GM12878 (cell line): ENCODE measurements around the gene SYCP2. TPM values are rescaled to one million over a fixed set of nuclear protein-coding genes. Genes with fewer than 3 reads are reported as not detected.

ENCODE experiments used
- ATAC-seq: fragments of 200-7000 bp; cut with Tn5 transposase; 3 replicates; pipeline ENCODE4 v1.9.1; 2020; ENCODE audit warnings: mild to moderate bottlenecking, moderate library complexity
- BruUV-seq: library from RNA; stranded (reverse); fragments of 400-500 nt; replicated peaks from 2 replicates; lab custom pipeline; 2021; lab: Mats Ljungman, UMichigan
- CTCF ChIA-PET: fragments of 300-600 bp; sonication (Branson Sonifier 250); formaldehyde crosslinking; extraction: SDS; loops from one replicate; lab custom pipeline; 2021; ENCODE audit warnings: inconsistent platforms; lab: Yijun Ruan, JAX
- POLR2A ChIA-PET: fragments of 350-600 bp; formaldehyde crosslinking; extraction: SDS; loops from one replicate; lab custom pipeline; 2021; ENCODE audit warnings: inconsistent platforms; lab: Charles Lee
- RAD21 ChIA-PET: fragments of 300-600 bp; sonication (Branson Sonifier 250); formaldehyde crosslinking; loops from one replicate; lab custom pipeline; 2023; ENCODE audit warnings: antibody characterized with exemption; ENCODE audit not compliant: unreplicated experiment; lab: Charles Lee
- SMC1A ChIA-PET: fragments of 300-600 bp; sonication (Branson Sonifier 250); formaldehyde crosslinking; loops from one replicate; lab custom pipeline; 2023; ENCODE audit not compliant: unreplicated experiment, uncharacterized antibody; lab: Charles Lee
- DNase-seq: peaks from one replicate; pipeline ENCODE4 v3.0.0-alpha.2; 2011; ENCODE audit warnings: low read depth, low spot score
- FAIRE-seq: peaks from 3 replicates; lab custom pipeline; 2011; peaks lifted over from hg19 to GRCh38; lab: Jason Lieb, UNC
- H2AFZ ChIP-seq: 2 replicates; pipeline ENCODE4 v1.6.0; 2011; ENCODE audit warnings: low read depth, low read length, control low read depth; ENCODE audit not compliant: control insufficient read depth
- H3K27ac ChIP-seq: 2 replicates; pipeline ENCODE4 v1.5.1; 2011; ENCODE audit warnings: control low read depth; ENCODE audit not compliant: control insufficient read depth, insufficient read depth
- H3K27me3 ChIP-seq, 2 experiments: replicated peaks in 1 of 2; 2 replicates each; pipeline versions ENCODE4 v1.6.0 to v1.6.1; 2011; ENCODE audit warnings: low read length in 1 of 2; ENCODE audit not compliant: control insufficient read depth in 2 of 2, insufficient read depth in 2 of 2
- H3K36me3 ChIP-seq, 2 experiments: 2 replicates each; pipeline ENCODE4 v1.5.1; 2011; ENCODE audit warnings: low read length in 1 of 2; ENCODE audit not compliant: control insufficient read depth in 2 of 2, insufficient read depth in 2 of 2
- H3K4me1 ChIP-seq: 2 replicates; pipeline ENCODE4 v1.6.1; 2011; ENCODE audit warnings: mild to moderate bottlenecking, low read length, moderate library complexity, mixed read lengths; ENCODE audit not compliant: control insufficient read depth, insufficient read depth
- H3K4me2 ChIP-seq: 2 replicates; pipeline ENCODE4 v1.6.0; 2011; ENCODE audit warnings: control low read depth; ENCODE audit not compliant: control insufficient read depth, insufficient read depth
- H3K4me3 ChIP-seq: fragments of 200-600 bp; sonication (generic); 2 replicates; pipeline ENCODE4 v1.5.1; 2016
- H3K79me2 ChIP-seq: 2 replicates; pipeline ENCODE4 v1.6.0; 2011; ENCODE audit warnings: low read length; ENCODE audit not compliant: control insufficient read depth, insufficient read depth
- H3K9ac ChIP-seq: 2 replicates; pipeline ENCODE4 v1.8.0; 2011; ENCODE audit warnings: low read length, control low read depth, mixed read lengths; ENCODE audit not compliant: control insufficient read depth, insufficient read depth
- H3K9me3 ChIP-seq: replicated peaks from 3 replicates; pipeline ENCODE4 v1.5.1; 2011; ENCODE audit warnings: mild to moderate bottlenecking, low read length; ENCODE audit not compliant: control insufficient read depth, insufficient read depth
- H4K20me1 ChIP-seq: 2 replicates; pipeline ENCODE4 v1.6.0; 2011; ENCODE audit not compliant: control insufficient read depth, insufficient read depth
- BHLHE40 ChIP-seq, 2 experiments: fragments of 450-650 bp in 1 of 2; IDR thresholded peaks; 2 replicates each; pipeline ENCODE4 v1.6.1; 2011 to 2017; ENCODE audit warnings: low read depth in 2 of 2, borderline replicate concordance in 1 of 2, improper control_type of control experiment in 1 of 2, low read length in 1 of 2, mild to moderate bottlenecking in 1 of 2
- CHD4 ChIP-seq: fragments of 200-600 bp; sonication (generic); IDR thresholded peaks from 2 replicates; pipeline ENCODE4 v1.6.1; 2016; ENCODE audit warnings: mild to moderate bottlenecking
- GABPA ChIP-seq: IDR thresholded peaks from 2 replicates; pipeline ENCODE4 v1.6.1; 2014; ENCODE audit warnings: antibody characterized with exemption, low read depth, mild to moderate bottlenecking, inconsistent platforms
- HDAC2 ChIP-seq: fragments of 200-600 bp; sonication (generic); IDR thresholded peaks from 2 replicates; pipeline ENCODE4 v1.6.1; 2017
- MTA2 ChIP-seq: fragments of 450-650 bp; IDR thresholded peaks from 2 replicates; pipeline ENCODE4 v1.6.1; 2016; ENCODE audit warnings: low read depth, mild to moderate bottlenecking, moderate library complexity
- RCOR1 ChIP-seq: conservative IDR thresholded peaks from 2 replicates; pipeline ENCODE4 v1.6.1; 2012; ENCODE audit warnings: low read depth, low read length, improper control_type of control experiment
- SRF ChIP-seq, 2 experiments: IDR thresholded peaks; 2 replicates each; pipeline ENCODE4 v1.6.1; 2011; ENCODE audit warnings: low read depth in 2 of 2, low read length in 2 of 2, mild to moderate bottlenecking in 1 of 2, moderate library complexity in 1 of 2
- TARDBP ChIP-seq: IDR thresholded peaks from 2 replicates; pipeline ENCODE4 v1.6.1; 2016; ENCODE audit warnings: borderline replicate concordance
- ZNF217 ChIP-seq: fragments of 450-650 bp; IDR thresholded peaks from 2 replicates; pipeline ENCODE4 v1.6.1; 2017; ENCODE audit warnings: antibody characterized with exemption, mild to moderate bottlenecking
- WGBS: methylation state at CpG from one replicate; pipeline ENCODE4 v1.1.6; 2016; ENCODE audit warnings: low lambda C conversion rate; ENCODE audit not compliant: insufficient replicate concordance, insufficient coverage; ENCODE audit errors: missing lambda C conversion rate; 5-methylcytosine and 5-hydroxymethylcytosine counted together
- in situ Hi-C: fragments of 300-500 bp; cut with MboI; formaldehyde crosslinking; loops from 9 replicates; pipeline ENCODE4 v1.14.3; 2018; ENCODE audit warnings: mixed read lengths
- intact Hi-C: fragments of 100-400 bp; cut with micrococcal nuclease; formaldehyde crosslinking; loops from one replicate; pipeline ENCODE4 v1.14.2; 2022; ENCODE audit not compliant: unreplicated experiment
- polyA plus RNA-seq, 11 experiments: library from polyadenylated mRNA; depleted of rRNA in 4 of 11; unstranded in 6 of 11; stranded (reverse) in 5 of 11; fragments of >200 nt; fragmentation: Nextera tagmentation in 4 of 11; fragmentation: Illumina TruSeq in 1 of 11; extraction: Ambion mirVana in 4 of 11; extraction: Trizol in 1 of 11; gene quantifications; 1 replicate in 1 of 11; 2 replicates in 10 of 11; pipeline versions ENCODE4 v1.2.1 to v1.2.3, GENCODE V29; 2011 to 2016; ENCODE audit warnings: inconsistent platforms in 2 of 11, missing spikeins in 2 of 11, low read depth in 1 of 11
- total RNA-seq, 4 experiments: library from RNA; depleted of rRNA in 3 of 4; stranded (reverse); fragments of >200 nt in 3 of 4; fragmentation: Illumina TruSeq in 1 of 4; extraction: Trizol in 1 of 4; gene quantifications; 2 replicates each; pipeline versions ENCODE4 v1.2.1 to v1.2.3, GENCODE V29; 2013 to 2021
- TF ChIP-seq, protein P1 (sequence below): fragments of 450-650 bp; formaldehyde crosslinking; IDR thresholded peaks from 2 replicates; pipeline ENCODE4 v1.4.0; 2020; ENCODE audit warnings: mild to moderate bottlenecking, moderate library complexity
- TF ChIP-seq, protein P2 (sequence below): IDR thresholded peaks from 2 replicates; pipeline ENCODE4 v1.6.1; 2012; ENCODE audit warnings: low read depth, low read length, improper control_type of control experiment
- TF ChIP-seq, protein P3 (sequence below): IDR thresholded peaks from 2 replicates; pipeline ENCODE4 v1.6.1; 2012; ENCODE audit warnings: mild to moderate bottlenecking, low read depth, low read length
- TF ChIP-seq, protein P4 (sequence below): fragments of 450-650 bp; IDR thresholded peaks from 2 replicates; pipeline ENCODE4 v1.6.1; 2014; ENCODE audit warnings: mild to moderate bottlenecking

Gene SYCP2
- total and polyA plus RNA-seq, 10 of the 15 experiments (the other 5 are each of a cell fraction or from before 2014, with no cell fraction given), result 0.01 to 0.18 (median 0.09) TPM; not detected in 2

DNA sequence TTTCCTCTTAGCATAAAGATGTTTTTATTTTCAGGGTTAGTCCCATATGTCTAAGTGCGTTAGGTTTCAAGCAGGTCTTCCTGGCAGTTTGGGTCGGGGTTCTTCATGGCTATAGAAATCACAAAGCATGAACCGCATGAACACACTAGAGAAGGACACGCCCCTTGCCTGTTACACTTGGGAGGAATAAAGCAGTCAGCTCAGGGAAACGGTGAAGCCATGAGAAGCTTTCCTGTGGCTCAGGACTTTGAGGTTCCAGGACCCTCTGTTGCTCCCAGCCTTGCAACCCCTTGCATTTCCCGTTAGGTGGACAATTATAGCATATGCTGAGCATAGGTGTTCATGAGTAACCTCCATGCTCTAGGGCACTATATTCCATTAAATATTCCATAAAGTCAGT, 96.7 kb downstream of the SYCP2 start:
- Histone ChIP-seq H3K36me3 (no peaks in the 10 kb centered on the region), H3K27me3 (no peaks in the 10 kb centered on the region; a peak in 1 of 4 replicates), H2AFZ (no peak overlapping the region), H3K79me2 (no peaks in the 10 kb centered on the region), H3K4me2 (no peak overlapping the region), H3K4me3 (no peak overlapping the region), H3K4me1 (peaks cover 9% of the 10 kb centered on the region; the same call in 1 of the 2 replicates), H3K9ac (no peak overlapping the region), H4K20me1 (no peaks in the 10 kb centered on the region), H3K27ac (no peak overlapping the region), H3K9me3 (no peaks in the 10 kb centered on the region)
- no TSS peak for BruUV-seq
- ChIA-PET SMC1A (interaction anchor here (1.0 to 6.6 kb wide), 2 partner anchors 11 to 13 kb away, joined by 3 to 56 read pairs; no protein-coding TSS in a partner anchor), POLR2A (no interaction called here), RAD21 (interaction anchor here (1.2 to 1.4 kb wide), 2 partner anchors 13 to 53 kb away, joined by 4 to 6 read pairs; no protein-coding TSS in a partner anchor), CTCF (interaction anchor here (0.6 to 10.5 kb wide), 5 partner anchors 13 to 327 kb away, joined by 3 to 70 read pairs (median 4); no protein-coding TSS in a partner anchor)
- DNase-seq (no peak), FAIRE-seq (no peak), ATAC-seq (no peak)
- in situ Hi-C loops (no loop called here), intact Hi-C loops (no loop called here)
- 49% methylated on average over 6 of the region's 6 CpGs for WGBS
- TF ChIP-seq SRF (IDR thresholded peaks at IDR 0.05; ENCODE audit: low read depth in 2 of 2, low read length in 2 of 2) (no peak), HDAC2 (no peak), BHLHE40 (IDR thresholded peaks at IDR 0.05; ENCODE audit: borderline replicate concordance in 1 of 2, low read depth in 2 of 2, low read length in 1 of 2) (no peak), GABPA (no peak), ZNF217 (no peak), CHD4 (no peak), RCOR1 (no peak), MTA2 (no peak), TARDBP (no peak)
- TF ChIP-seq, protein P1, sequence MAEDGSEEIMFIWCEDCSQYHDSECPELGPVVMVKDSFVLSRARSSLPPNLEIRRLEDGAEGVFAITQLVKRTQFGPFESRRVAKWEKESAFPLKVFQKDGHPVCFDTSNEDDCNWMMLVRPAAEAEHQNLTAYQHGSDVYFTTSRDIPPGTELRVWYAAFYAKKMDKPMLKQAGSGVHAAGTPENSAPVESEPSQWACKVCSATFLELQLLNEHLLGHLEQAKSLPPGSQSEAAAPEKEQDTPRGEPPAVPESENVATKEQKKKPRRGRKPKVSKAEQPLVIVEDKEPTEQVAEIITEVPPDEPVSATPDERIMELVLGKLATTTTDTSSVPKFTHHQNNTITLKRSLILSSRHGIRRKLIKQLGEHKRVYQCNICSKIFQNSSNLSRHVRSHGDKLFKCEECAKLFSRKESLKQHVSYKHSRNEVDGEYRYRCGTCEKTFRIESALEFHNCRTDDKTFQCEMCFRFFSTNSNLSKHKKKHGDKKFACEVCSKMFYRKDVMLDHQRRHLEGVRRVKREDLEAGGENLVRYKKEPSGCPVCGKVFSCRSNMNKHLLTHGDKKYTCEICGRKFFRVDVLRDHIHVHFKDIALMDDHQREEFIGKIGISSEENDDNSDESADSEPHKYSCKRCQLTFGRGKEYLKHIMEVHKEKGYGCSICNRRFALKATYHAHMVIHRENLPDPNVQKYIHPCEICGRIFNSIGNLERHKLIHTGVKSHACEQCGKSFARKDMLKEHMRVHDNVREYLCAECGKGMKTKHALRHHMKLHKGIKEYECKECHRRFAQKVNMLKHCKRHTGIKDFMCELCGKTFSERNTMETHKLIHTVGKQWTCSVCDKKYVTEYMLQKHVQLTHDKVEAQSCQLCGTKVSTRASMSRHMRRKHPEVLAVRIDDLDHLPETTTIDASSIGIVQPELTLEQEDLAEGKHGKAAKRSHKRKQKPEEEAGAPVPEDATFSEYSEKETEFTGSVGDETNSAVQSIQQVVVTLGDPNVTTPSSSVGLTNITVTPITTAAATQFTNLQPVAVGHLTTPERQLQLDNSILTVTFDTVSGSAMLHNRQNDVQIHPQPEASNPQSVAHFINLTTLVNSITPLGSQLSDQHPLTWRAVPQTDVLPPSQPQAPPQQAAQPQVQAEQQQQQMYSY, result no peak
- TF ChIP-seq, protein P2, sequence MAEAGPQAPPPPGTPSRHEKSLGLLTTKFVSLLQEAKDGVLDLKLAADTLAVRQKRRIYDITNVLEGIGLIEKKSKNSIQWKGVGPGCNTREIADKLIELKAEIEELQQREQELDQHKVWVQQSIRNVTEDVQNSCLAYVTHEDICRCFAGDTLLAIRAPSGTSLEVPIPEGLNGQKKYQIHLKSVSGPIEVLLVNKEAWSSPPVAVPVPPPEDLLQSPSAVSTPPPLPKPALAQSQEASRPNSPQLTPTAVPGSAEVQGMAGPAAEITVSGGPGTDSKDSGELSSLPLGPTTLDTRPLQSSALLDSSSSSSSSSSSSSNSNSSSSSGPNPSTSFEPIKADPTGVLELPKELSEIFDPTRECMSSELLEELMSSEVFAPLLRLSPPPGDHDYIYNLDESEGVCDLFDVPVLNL, result no peak
- TF ChIP-seq, protein P3, sequence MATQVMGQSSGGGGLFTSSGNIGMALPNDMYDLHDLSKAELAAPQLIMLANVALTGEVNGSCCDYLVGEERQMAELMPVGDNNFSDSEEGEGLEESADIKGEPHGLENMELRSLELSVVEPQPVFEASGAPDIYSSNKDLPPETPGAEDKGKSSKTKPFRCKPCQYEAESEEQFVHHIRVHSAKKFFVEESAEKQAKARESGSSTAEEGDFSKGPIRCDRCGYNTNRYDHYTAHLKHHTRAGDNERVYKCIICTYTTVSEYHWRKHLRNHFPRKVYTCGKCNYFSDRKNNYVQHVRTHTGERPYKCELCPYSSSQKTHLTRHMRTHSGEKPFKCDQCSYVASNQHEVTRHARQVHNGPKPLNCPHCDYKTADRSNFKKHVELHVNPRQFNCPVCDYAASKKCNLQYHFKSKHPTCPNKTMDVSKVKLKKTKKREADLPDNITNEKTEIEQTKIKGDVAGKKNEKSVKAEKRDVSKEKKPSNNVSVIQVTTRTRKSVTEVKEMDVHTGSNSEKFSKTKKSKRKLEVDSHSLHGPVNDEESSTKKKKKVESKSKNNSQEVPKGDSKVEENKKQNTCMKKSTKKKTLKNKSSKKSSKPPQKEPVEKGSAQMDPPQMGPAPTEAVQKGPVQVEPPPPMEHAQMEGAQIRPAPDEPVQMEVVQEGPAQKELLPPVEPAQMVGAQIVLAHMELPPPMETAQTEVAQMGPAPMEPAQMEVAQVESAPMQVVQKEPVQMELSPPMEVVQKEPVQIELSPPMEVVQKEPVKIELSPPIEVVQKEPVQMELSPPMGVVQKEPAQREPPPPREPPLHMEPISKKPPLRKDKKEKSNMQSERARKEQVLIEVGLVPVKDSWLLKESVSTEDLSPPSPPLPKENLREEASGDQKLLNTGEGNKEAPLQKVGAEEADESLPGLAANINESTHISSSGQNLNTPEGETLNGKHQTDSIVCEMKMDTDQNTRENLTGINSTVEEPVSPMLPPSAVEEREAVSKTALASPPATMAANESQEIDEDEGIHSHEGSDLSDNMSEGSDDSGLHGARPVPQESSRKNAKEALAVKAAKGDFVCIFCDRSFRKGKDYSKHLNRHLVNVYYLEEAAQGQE, result no peak
- TF ChIP-seq, protein P4, sequence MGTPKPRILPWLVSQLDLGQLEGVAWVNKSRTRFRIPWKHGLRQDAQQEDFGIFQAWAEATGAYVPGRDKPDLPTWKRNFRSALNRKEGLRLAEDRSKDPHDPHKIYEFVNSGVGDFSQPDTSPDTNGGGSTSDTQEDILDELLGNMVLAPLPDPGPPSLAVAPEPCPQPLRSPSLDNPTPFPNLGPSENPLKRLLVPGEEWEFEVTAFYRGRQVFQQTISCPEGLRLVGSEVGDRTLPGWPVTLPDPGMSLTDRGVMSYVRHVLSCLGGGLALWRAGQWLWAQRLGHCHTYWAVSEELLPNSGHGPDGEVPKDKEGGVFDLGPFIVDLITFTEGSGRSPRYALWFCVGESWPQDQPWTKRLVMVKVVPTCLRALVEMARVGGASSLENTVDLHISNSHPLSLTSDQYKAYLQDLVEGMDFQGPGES, result no peak
